Mesenchymal stem cell (in vitro differentiated cells and primary cell): ENCODE data around the gene IL1RAPL2.

Source experiments
- DNase-seq: peaks from one replicate; pipeline ENCODE4 v3.0.0-alpha.2; 2013
- H2AFZ ChIP-seq: one replicate; pipeline ENCODE4 v1.6.1; 2013; ENCODE audit warnings: low read depth, mild to moderate bottlenecking, control low read depth, inconsistent platforms, low read length, moderate library complexity
- H2AK5ac ChIP-seq: 2 replicates; pipeline ENCODE4 v1.6.1; 2013; ENCODE audit warnings: low read length, moderate library complexity, mild to moderate bottlenecking, inconsistent platforms; ENCODE audit not compliant: severe bottlenecking
- H2BK120ac ChIP-seq: one replicate; pipeline ENCODE4 v1.6.1; 2013; ENCODE audit warnings: low read depth, mild to moderate bottlenecking, inconsistent platforms, low read length, moderate library complexity
- H2BK12ac ChIP-seq, 2 experiments: one replicate each; pipeline ENCODE4 v1.6.1; 2013; ENCODE audit warnings: inconsistent platforms in 2 of 2, low read length in 2 of 2, mild to moderate bottlenecking in 2 of 2, moderate library complexity in 2 of 2, control low read depth in 1 of 2
- H2BK15ac ChIP-seq: one replicate; pipeline ENCODE4 v1.6.1; 2013; ENCODE audit warnings: mild to moderate bottlenecking, low read depth, inconsistent platforms; ENCODE audit not compliant: poor library complexity, severe bottlenecking
- H2BK5ac ChIP-seq: 2 replicates; pipeline ENCODE4 v1.6.1; 2013; ENCODE audit warnings: low read depth, mild to moderate bottlenecking, low read length, control low read depth, inconsistent platforms; ENCODE audit not compliant: poor library complexity, severe bottlenecking
- H3K14ac ChIP-seq, 2 experiments: one replicate each; pipeline ENCODE4 v1.6.1; 2013; ENCODE audit warnings: inconsistent platforms in 2 of 2, low read length in 2 of 2, control low read depth in 1 of 2, mild to moderate bottlenecking in 1 of 2, moderate library complexity in 1 of 2
- H3K18ac ChIP-seq, 2 experiments: one replicate each; pipeline ENCODE4 v1.6.1; 2013; ENCODE audit warnings: inconsistent platforms in 2 of 2, low read length in 2 of 2, control low read depth in 1 of 2, low read depth in 1 of 2, mild to moderate bottlenecking in 1 of 2
- H3K23ac ChIP-seq, 2 experiments: one replicate each; pipeline ENCODE4 v1.6.1; 2013; ENCODE audit warnings: inconsistent platforms in 2 of 2, low read length in 2 of 2, mild to moderate bottlenecking in 2 of 2, moderate library complexity in 2 of 2, control low read depth in 1 of 2
- H3K27ac ChIP-seq: 2 replicates; pipeline ENCODE4 v1.5.1; 2013; ENCODE audit warnings: mild to moderate bottlenecking, moderate library complexity, low read length, control low read depth, inconsistent platforms; ENCODE audit not compliant: poor library complexity, severe bottlenecking
- H3K27me3 ChIP-seq, 2 experiments: 2 replicates each; pipeline versions ENCODE4 v1.6.1 to v1.7.0; 2013; ENCODE audit warnings: low read length in 2 of 2, mild to moderate bottlenecking in 2 of 2, moderate library complexity in 2 of 2, control low read depth in 1 of 2, inconsistent platforms in 1 of 2; ENCODE audit not compliant: control insufficient read depth in 1 of 2, insufficient read depth in 1 of 2
- H3K36me3 ChIP-seq, 2 experiments: 2 replicates each; pipeline versions ENCODE4 v1.6.1 to v1.7.0; 2013; ENCODE audit warnings: low read length in 2 of 2, control low read depth in 1 of 2, inconsistent platforms in 1 of 2, low read depth in 1 of 2, mild to moderate bottlenecking in 1 of 2; ENCODE audit not compliant: insufficient read depth in 2 of 2, control insufficient read depth in 1 of 2
- H3K4ac ChIP-seq, 2 experiments: one replicate each; pipeline ENCODE4 v1.6.1; 2013; ENCODE audit warnings: inconsistent platforms in 2 of 2, low read length in 2 of 2, mild to moderate bottlenecking in 2 of 2, moderate library complexity in 2 of 2, control low read depth in 1 of 2, low read depth in 1 of 2
- H3K4me1 ChIP-seq: 2 replicates; pipeline ENCODE4 v1.6.1; 2013; ENCODE audit warnings: low read depth, low read length, control low read depth; ENCODE audit not compliant: control insufficient read depth, insufficient read depth
- H3K4me2 ChIP-seq: 2 replicates; pipeline ENCODE4 v1.6.1; 2013; ENCODE audit warnings: low read length, mild to moderate bottlenecking, inconsistent platforms; ENCODE audit not compliant: poor library complexity, severe bottlenecking
- H3K4me3 ChIP-seq, 2 experiments: 2 replicates each; pipeline versions ENCODE4 v1.5.1 to v1.7.0; 2013; ENCODE audit warnings: low read length in 2 of 2, mild to moderate bottlenecking in 2 of 2, control low read depth in 1 of 2, low read depth in 1 of 2; ENCODE audit not compliant: insufficient read depth in 1 of 2
- H3K79me1 ChIP-seq: replicated peaks from 2 replicates; pipeline ENCODE4 v1.6.1; 2013; ENCODE audit warnings: mild to moderate bottlenecking, control low read depth, low read length, inconsistent platforms; ENCODE audit not compliant: poor library complexity, severe bottlenecking
- H3K9ac ChIP-seq: 2 replicates; pipeline ENCODE4 v1.7.0; 2013; ENCODE audit warnings: mild to moderate bottlenecking, low read length, moderate library complexity
- H3K9me3 ChIP-seq: 2 replicates; pipeline ENCODE4 v1.7.0; 2013; ENCODE audit warnings: mild to moderate bottlenecking, low read length; ENCODE audit not compliant: control insufficient read depth
- H4K8ac ChIP-seq: one replicate; pipeline ENCODE4 v1.6.1; 2013; ENCODE audit warnings: inconsistent platforms, mild to moderate bottlenecking, low read length, moderate library complexity
- H4K91ac ChIP-seq: one replicate; pipeline ENCODE4 v1.6.1; 2013; ENCODE audit warnings: mild to moderate bottlenecking, low read length, inconsistent platforms
- WGBS: methylation state at CpG from one replicate; pipeline ENCODE4 v1.1.7; 2013; ENCODE audit warnings: mixed read lengths; 5-methylcytosine and 5-hydroxymethylcytosine counted together

Gene IL1RAPL2

DNA sequence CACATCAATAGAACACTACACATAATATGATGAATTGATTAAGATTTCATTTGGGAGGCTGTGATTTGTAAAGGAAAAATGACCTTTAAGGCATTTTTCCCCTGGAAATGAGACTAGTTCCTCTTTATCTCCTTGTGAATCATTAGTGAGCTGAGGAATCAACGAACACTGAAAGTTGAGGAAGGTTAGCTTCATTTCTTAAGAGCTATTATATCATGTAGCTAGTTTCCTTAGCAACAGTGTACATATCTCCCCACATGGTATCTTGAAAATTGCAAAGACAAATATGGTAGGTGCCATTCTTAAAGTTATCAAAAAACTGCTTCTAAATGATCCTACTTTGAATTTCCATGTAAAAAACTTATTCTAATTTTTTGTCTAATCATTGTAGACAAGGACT, 1128.8 kb downstream of the IL1RAPL2 start:
- no peak overlapping the region for H3K14ac ChIP-seq
- no peak overlapping the region for H2AFZ ChIP-seq
- no peak overlapping the region for H3K27ac ChIP-seq
- no peak overlapping the region for H4K91ac ChIP-seq
- no peak overlapping the region for H3K4me3 ChIP-seq
- H3K4me2 ChIP-seq = no peak overlapping the region
- no peak overlapping the region for H3K9ac ChIP-seq
- H2BK15ac ChIP-seq = no peak overlapping the region
- no peaks in the 10 kb centered on the region for H3K9me3 ChIP-seq
- no peak overlapping the region for H4K8ac ChIP-seq
- H3K4me1 ChIP-seq = no peaks in the 10 kb centered on the region
- no peaks in the 10 kb centered on the region for H3K27me3 ChIP-seq
- H2AK5ac ChIP-seq = no peak overlapping the region
- WGBS = no CpG with 5 or more reads among the region's 1 CpG
- H2BK5ac ChIP-seq = no peak overlapping the region
- H3K79me1 ChIP-seq = no peaks in the 10 kb centered on the region
- no peak overlapping the region for H2BK12ac ChIP-seq
- H3K36me3 ChIP-seq = no peaks in the 10 kb centered on the region
- no peak overlapping the region for H3K23ac ChIP-seq
- H3K4ac ChIP-seq = no peak overlapping the region
- H3K18ac ChIP-seq = no peak overlapping the region
- no peak for DNase-seq
- H2BK120ac ChIP-seq = no peak overlapping the region

DNA sequence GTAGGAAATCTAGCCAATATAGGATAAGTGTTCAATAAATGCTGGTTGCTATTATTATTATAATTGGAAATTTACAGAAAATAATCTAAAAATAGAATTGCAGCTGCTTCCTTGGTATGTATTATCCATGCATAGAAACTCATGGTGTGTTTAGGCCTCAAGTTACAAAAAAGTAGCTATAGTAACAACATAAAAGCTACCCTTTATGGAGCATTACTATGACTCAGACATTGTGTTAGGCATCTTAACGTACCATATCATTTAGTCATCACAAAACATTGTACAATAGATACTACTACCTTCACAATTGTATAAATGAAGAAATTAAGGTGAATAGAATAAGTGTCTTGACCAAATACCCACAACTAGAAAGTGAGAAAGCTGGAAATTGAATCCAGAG, 1129.5 kb downstream of the IL1RAPL2 start:
- no peaks in the 10 kb centered on the region for H3K79me1 ChIP-seq
- H3K23ac ChIP-seq = no peak overlapping the region
- no peak overlapping the region for H3K27ac ChIP-seq
- no peak overlapping the region for H3K18ac ChIP-seq
- peak; percentile 44 for DNase-seq
- no peak overlapping the region for H3K4ac ChIP-seq
- H3K4me1 ChIP-seq = no peaks in the 10 kb centered on the region
- H2BK120ac ChIP-seq = no peak overlapping the region
- H2BK12ac ChIP-seq = no peak overlapping the region
- H3K27me3 ChIP-seq = no peaks in the 10 kb centered on the region
- no peak overlapping the region for H2BK5ac ChIP-seq
- no peaks in the 10 kb centered on the region for H3K9me3 ChIP-seq
- WGBS = no CpG with 5 or more reads among the region's 1 CpG
- no peak overlapping the region for H2AFZ ChIP-seq
- no peak overlapping the region for H3K4me2 ChIP-seq
- H2BK15ac ChIP-seq = no peak overlapping the region
- H3K14ac ChIP-seq = no peak overlapping the region
- H3K4me3 ChIP-seq = no peak overlapping the region
- H2AK5ac ChIP-seq = no peak overlapping the region
- no peaks in the 10 kb centered on the region for H3K36me3 ChIP-seq
- no peak overlapping the region for H4K91ac ChIP-seq
- H3K9ac ChIP-seq = no peak overlapping the region
- no peak overlapping the region for H4K8ac ChIP-seq

DNA sequence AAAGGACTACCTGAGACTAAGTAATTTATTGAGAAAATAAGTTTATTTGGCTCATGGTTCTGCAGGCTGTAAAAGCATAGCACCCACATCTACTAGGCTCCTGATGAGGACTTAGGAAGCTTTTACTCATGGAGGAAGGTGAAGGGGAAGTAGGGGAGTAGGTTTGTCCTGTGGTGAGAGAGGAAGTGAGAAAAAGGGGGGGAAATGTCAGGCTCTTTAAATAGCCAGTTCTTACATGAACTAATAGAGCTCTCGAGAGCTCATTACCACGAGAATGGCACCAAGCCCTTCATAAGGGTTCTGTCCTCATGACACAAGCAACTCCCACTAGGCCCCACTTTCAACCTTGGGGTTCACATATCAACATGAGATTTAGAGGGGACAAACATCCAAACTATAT, 1130.9 kb downstream of the IL1RAPL2 start:
- DNase-seq = no peak
- no peak overlapping the region for H3K4ac ChIP-seq
- no peak overlapping the region for H2BK15ac ChIP-seq
- no peaks in the 10 kb centered on the region for H3K9me3 ChIP-seq
- no peak overlapping the region for H2BK12ac ChIP-seq
- H2AFZ ChIP-seq = no peak overlapping the region
- H3K4me1 ChIP-seq = no peaks in the 10 kb centered on the region
- H3K36me3 ChIP-seq = no peaks in the 10 kb centered on the region
- WGBS = 83% methylated on average over 2 of the region's 2 CpGs
- H3K4me2 ChIP-seq = no peak overlapping the region
- no peak overlapping the region for H4K8ac ChIP-seq
- no peak overlapping the region for H3K9ac ChIP-seq
- no peak overlapping the region for H4K91ac ChIP-seq
- no peak overlapping the region for H3K4me3 ChIP-seq
- H3K27me3 ChIP-seq = no peaks in the 10 kb centered on the region
- H2BK120ac ChIP-seq = no peak overlapping the region
- no peak overlapping the region for H3K14ac ChIP-seq
- H3K18ac ChIP-seq = no peak overlapping the region
- H2AK5ac ChIP-seq = no peak overlapping the region
- H2BK5ac ChIP-seq = no peak overlapping the region
- H3K23ac ChIP-seq = no peak overlapping the region
- H3K79me1 ChIP-seq = no peaks in the 10 kb centered on the region
- no peak overlapping the region for H3K27ac ChIP-seq

DNA sequence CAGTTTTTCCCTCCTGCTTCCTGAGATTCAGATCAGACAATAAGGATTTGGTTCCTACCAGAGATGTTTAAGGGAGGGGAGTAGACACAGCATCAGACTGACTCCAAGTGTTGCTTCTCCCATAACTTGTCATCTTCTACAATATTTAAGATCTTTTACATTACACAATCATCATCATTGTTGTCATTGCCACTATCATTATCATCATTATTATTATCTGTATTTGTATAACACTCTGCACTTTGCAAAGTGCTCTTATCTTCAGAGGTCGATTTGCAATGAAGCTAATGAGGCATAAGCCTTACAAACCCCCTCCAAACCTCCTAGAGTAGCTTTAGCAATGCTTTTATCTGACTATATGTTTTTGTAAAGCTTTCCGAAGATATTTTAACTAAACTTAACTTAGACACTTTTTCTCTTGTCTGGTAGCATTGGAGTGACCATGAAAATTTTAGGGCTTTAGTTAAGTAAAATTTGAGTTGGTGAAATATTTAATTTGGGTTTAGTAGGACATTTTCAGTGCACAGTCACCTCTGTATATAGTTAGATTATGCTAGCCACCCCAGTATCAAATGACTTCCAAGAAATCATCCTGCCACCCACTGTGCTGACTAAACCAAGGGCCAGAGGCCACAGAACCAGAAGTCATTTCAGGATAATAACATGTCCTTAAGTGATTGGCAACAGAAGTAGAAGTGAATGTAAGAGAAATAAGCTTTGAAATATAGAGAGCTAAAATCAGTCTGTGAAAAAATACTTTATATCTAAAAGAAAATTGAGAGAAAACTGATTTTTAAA, 1132.2 kb downstream of the IL1RAPL2 start:
- Histone ChIP-seq H2BK12ac (no peak overlapping the region), H3K4me2 (no peak overlapping the region), H3K9me3 (no peaks in the 10 kb centered on the region), H3K4ac (no peak overlapping the region), H2AK5ac (no peak overlapping the region), H3K4me1 (no peaks in the 10 kb centered on the region), H3K18ac (no peak overlapping the region), H3K27me3 (no peaks in the 10 kb centered on the region), H3K23ac (no peak overlapping the region), H4K8ac (no peak overlapping the region), H3K36me3 (no peaks in the 10 kb centered on the region), H3K4me3 (no peak overlapping the region), H3K14ac (no peak overlapping the region), H3K27ac (no peak overlapping the region), H3K9ac (no peak overlapping the region), H2BK5ac (no peak overlapping the region), H3K79me1 (no peaks in the 10 kb centered on the region), H4K91ac (no peak overlapping the region), H2BK15ac (no peak overlapping the region), H2BK120ac (no peak overlapping the region), H2AFZ (no peak overlapping the region)
- DNase-seq = no peak
- WGBS = no CpG with 5 or more reads among the region's 2 CpGs
